Activated CD8-positive, alpha-beta T cell treated with anti-CD3 and anti-CD28 coated beads, Interleukin-2, amount 10 ng/mL, durations not matched to agents 7 days and 5 days (primary cell): ENCODE results near the gene CTNNA3. TPM values are rescaled to one million over a fixed set of nuclear protein-coding genes. Genes with fewer than 3 reads are reported as not detected.

ENCODE experiments used
- ATAC-seq: fragments of 150-1000 bp; cut with Tn5 transposase; one replicate; pipeline ENCODE4 v1.10.0; 2021; ENCODE audit warnings: moderate library complexity
- CTCF ChIA-PET: fragments of 350-600 bp; sonication (Branson Sonifier 250); formaldehyde crosslinking; loops from one replicate; lab custom pipeline; 2021; ENCODE audit warnings: antibody characterized with exemption; lab: Charles Lee
- POLR2A ChIA-PET: fragments of 350-600 bp; sonication (Branson Sonifier 250); formaldehyde crosslinking; loops from one replicate; lab custom pipeline; 2021; ENCODE audit warnings: antibody characterized with exemption; lab: Charles Lee
- DNase-seq: peaks from one replicate; pipeline ENCODE4 v3.0.0-alpha.2; 2020
- H3K27ac Mint-ChIP-seq: one replicate; pipeline ENCODE4 v1.8.0; 2021; ENCODE audit warnings: mild to moderate bottlenecking, mixed read lengths
- H3K27me3 Mint-ChIP-seq: one replicate; pipeline ENCODE4 v1.8.0; 2021; ENCODE audit warnings: low read depth, mixed read lengths
- H3K36me3 Mint-ChIP-seq: one replicate; pipeline ENCODE4 v1.8.0; 2021; ENCODE audit warnings: low read depth, mixed read lengths
- H3K4me1 Mint-ChIP-seq: one replicate; pipeline ENCODE4 v1.8.0; 2021; ENCODE audit warnings: low read depth, mixed read lengths
- H3K4me3 Mint-ChIP-seq: one replicate; pipeline ENCODE4 v1.8.0; 2021; ENCODE audit warnings: mild to moderate bottlenecking, mixed read lengths
- H3K9me3 Mint-ChIP-seq: one replicate; pipeline ENCODE4 v1.8.0; 2022; ENCODE audit warnings: mixed read lengths; ENCODE audit not compliant: insufficient read depth
- total RNA-seq, 2 experiments: library from RNA; stranded (reverse); gene quantifications; one replicate each; pipeline ENCODE4 v1.2.3, GENCODE V29; 2021

Gene CTNNA3
- total RNA-seq, 2 experiments from 2014 or later: 1.3 to 2.6 TPM

DNA sequence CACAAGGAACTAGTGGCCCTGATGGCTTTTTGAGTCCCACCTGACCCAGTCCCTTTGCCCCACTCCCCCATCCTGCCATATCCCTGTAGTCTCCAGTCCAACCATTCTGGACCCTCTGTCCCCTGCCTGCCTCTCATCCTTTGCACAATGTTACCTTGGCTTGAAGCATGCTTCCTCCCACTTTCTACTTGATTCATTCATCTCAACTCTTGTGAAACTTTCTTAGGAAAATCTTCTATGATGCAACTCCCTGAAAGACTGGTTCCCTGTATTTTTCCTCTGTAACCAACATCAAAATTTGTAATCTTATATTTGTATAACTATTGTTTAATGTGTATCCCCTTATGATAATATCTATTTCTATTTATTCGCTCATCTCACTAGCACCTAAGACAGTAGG lies 618.6 kb downstream of the CTNNA3 start:
- H3K36me3 Mint-ChIP-seq: no peaks in the 10 kb centered on the region
- H3K9me3 Mint-ChIP-seq: peaks cover 4% of the 10 kb centered on the region
- H3K4me3 Mint-ChIP-seq: no peak overlapping the region
- no peaks in the 10 kb centered on the region for H3K4me1 Mint-ChIP-seq
- no peaks in the 10 kb centered on the region for H3K27me3 Mint-ChIP-seq
- CTCF ChIA-PET: no interaction called here
- DNase-seq: no peak
- ATAC-seq: no peak
- POLR2A ChIA-PET: no interaction called here
- H3K27ac Mint-ChIP-seq: no peak overlapping the region

DNA sequence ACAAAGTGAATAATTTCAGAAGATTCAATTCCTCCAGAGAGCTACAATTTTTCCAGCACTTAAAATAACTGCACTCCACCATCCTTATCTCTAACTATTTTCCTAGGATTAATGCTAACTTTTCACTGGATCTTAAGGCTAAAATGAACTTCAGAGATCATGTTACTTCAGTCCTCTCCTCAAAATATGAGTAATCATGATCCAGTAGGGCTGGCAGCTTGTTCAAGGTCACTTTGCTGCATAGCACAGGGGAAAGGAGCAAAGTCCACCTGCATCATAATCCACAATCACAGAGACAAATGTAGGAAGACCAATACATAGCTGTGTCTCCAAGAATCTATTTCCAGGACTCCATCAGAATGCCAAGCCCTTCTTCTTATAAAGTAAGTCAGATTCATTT lies 619.9 kb downstream of the CTNNA3 start:
- Mint-ChIP-seq H3K36me3 (no peaks in the 10 kb centered on the region), H3K27ac (no peak overlapping the region), H3K4me1 (no peaks in the 10 kb centered on the region), H3K4me3 (no peak overlapping the region), H3K9me3 (peaks cover 5% of the 10 kb centered on the region), H3K27me3 (no peaks in the 10 kb centered on the region)
- ATAC-seq (no peak), DNase-seq (no peak)
- ChIA-PET POLR2A (no interaction called here), CTCF (no interaction called here)

DNA sequence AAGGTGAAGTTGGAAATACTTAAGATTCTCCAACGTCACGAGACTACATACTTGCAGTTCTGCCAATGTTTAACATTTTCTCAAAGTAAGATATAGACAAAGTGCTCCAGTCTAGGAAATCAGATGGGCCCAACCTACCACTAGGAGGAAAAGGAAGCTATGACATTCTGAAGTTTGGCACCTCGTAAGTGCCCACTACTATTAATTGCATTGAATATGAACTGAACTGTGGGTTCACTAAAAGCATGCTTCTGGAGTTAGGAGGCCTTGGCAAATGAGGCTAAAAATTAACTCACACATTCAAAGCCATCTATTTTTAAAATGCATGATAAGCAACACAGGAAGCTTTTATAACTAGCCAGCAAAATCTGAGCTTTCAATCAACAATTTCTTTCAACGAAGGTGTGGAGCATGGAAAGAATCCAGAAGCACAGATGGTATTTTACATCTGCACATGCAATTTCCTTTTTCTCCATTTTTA lies 620.5 kb downstream of the CTNNA3 start:
- Mint-ChIP-seq H3K27me3 (no peaks in the 10 kb centered on the region), H3K36me3 (no peaks in the 10 kb centered on the region), H3K4me3 (no peak overlapping the region), H3K9me3 (peaks cover 9% of the 10 kb centered on the region), H3K4me1 (no peaks in the 10 kb centered on the region), H3K27ac (no peak overlapping the region)
- CTCF ChIA-PET: no interaction called here
- ATAC-seq (no peak), DNase-seq (no peak)
- POLR2A ChIA-PET: no interaction called here

GRCh38 chr10:67072654-67073053 lies 623.3 kb downstream of the CTNNA3 start:
- ChIA-PET POLR2A (no interaction called here), CTCF (no interaction called here)
- no peaks in the 10 kb centered on the region for H3K4me1 Mint-ChIP-seq
- no peak for ATAC-seq
- H3K4me3 Mint-ChIP-seq: no peak overlapping the region
- H3K27ac Mint-ChIP-seq: no peak overlapping the region
- H3K9me3 Mint-ChIP-seq: peaks cover 9% of the 10 kb centered on the region
- no peak for DNase-seq
- H3K27me3 Mint-ChIP-seq: no peaks in the 10 kb centered on the region
- no peaks in the 10 kb centered on the region for H3K36me3 Mint-ChIP-seq

- ChIA-PET POLR2A (no interaction called here), CTCF (no interaction called here)
- ATAC-seq: no peak
- Mint-ChIP-seq H3K9me3 (no peaks in the 10 kb centered on the region), H3K4me3 (no peak overlapping the region), H3K36me3 (no peaks in the 10 kb centered on the region), H3K27me3 (no peaks in the 10 kb centered on the region), H3K27ac (no peak overlapping the region), H3K4me1 (no peaks in the 10 kb centered on the region)
- DNase-seq: no peak
Measured at GRCh38 chr10:67050415-67050814, 645.6 kb downstream of the CTNNA3 start.

DNA sequence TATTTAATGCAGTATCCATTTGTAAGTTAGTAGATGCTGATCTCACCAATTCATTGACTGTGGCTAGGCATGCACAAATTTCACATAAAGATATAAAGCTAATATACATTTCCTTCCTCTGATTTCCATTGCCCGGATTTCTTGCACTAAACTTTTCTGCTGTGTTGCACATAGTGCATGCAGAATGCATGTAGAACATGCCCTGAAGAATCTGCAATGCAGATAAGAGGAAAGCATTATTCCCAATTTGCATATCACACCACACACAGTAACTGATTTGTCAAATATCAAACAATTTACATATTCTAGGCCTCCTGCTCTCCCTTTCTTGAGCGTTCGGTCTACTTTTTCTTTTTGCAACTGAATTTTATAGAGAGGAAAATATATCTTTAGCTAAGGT lies 646.0 kb downstream of the CTNNA3 start:
- ATAC-seq: no peak
- CTCF ChIA-PET: no interaction called here
- H3K4me1 Mint-ChIP-seq: no peaks in the 10 kb centered on the region

GRCh38 chr10:67046507-67046906 lies 649.5 kb downstream of the CTNNA3 start:
- no peak overlapping the region for H3K27ac Mint-ChIP-seq
- no peaks in the 10 kb centered on the region for H3K27me3 Mint-ChIP-seq
- H3K36me3 Mint-ChIP-seq: no peaks in the 10 kb centered on the region
- ATAC-seq (no peak), DNase-seq (no peak)
- ChIA-PET POLR2A (no interaction called here), CTCF (no interaction called here)
- H3K4me3 Mint-ChIP-seq: no peak overlapping the region
- no peaks in the 10 kb centered on the region for H3K4me1 Mint-ChIP-seq
- no peaks in the 10 kb centered on the region for H3K9me3 Mint-ChIP-seq

More for the DNA sequence above, 646.0 kb downstream of the CTNNA3 start:
- H3K27ac Mint-ChIP-seq: no peak overlapping the region
- H3K9me3 Mint-ChIP-seq: no peaks in the 10 kb centered on the region
- DNase-seq: no peak
- H3K36me3 Mint-ChIP-seq: no peaks in the 10 kb centered on the region
- POLR2A ChIA-PET: no interaction called here
- H3K4me3 Mint-ChIP-seq: no peak overlapping the region
- no peaks in the 10 kb centered on the region for H3K27me3 Mint-ChIP-seq

- Mint-ChIP-seq H3K4me3 (no peak overlapping the region), H3K4me1 (no peaks in the 10 kb centered on the region), H3K27ac (no peak overlapping the region), H3K9me3 (no peaks in the 10 kb centered on the region), H3K36me3 (no peaks in the 10 kb centered on the region), H3K27me3 (no peaks in the 10 kb centered on the region)
- no peak for DNase-seq
- no peak for ATAC-seq
- CTCF ChIA-PET: no interaction called here
- POLR2A ChIA-PET: no interaction called here
Measured at GRCh38 chr10:67045404-67045803, 650.6 kb downstream of the CTNNA3 start.

- ChIA-PET CTCF (no interaction called here), POLR2A (no interaction called here)
- H3K27me3 Mint-ChIP-seq: no peaks in the 10 kb centered on the region
- no peaks in the 10 kb centered on the region for H3K9me3 Mint-ChIP-seq
- H3K27ac Mint-ChIP-seq: no peak overlapping the region
- DNase-seq (no peak), ATAC-seq (no peak)
- H3K4me3 Mint-ChIP-seq: no peak overlapping the region
- no peaks in the 10 kb centered on the region for H3K4me1 Mint-ChIP-seq
- no peaks in the 10 kb centered on the region for H3K36me3 Mint-ChIP-seq
Measured at GRCh38 chr10:67043041-67043440, 653.0 kb downstream of the CTNNA3 start.

GRCh38 chr10:67036808-67037207 lies 659.2 kb downstream of the CTNNA3 start:
- POLR2A ChIA-PET: no interaction called here
- ATAC-seq: no peak
- Mint-ChIP-seq H3K36me3 (no peaks in the 10 kb centered on the region), H3K27me3 (no peaks in the 10 kb centered on the region), H3K27ac (no peak overlapping the region), H3K9me3 (no peaks in the 10 kb centered on the region), H3K4me1 (no peaks in the 10 kb centered on the region), H3K4me3 (no peak overlapping the region)
- DNase-seq: no peak
- CTCF ChIA-PET: no interaction called here

- H3K4me3 Mint-ChIP-seq: no peak overlapping the region
- H3K36me3 Mint-ChIP-seq: no peaks in the 10 kb centered on the region
- H3K4me1 Mint-ChIP-seq: no peaks in the 10 kb centered on the region
- DNase-seq (no peak), ATAC-seq (no peak)
- H3K27ac Mint-ChIP-seq: no peak overlapping the region
- CTCF ChIA-PET: no interaction called here
- H3K27me3 Mint-ChIP-seq: no peaks in the 10 kb centered on the region
- H3K9me3 Mint-ChIP-seq: peaks cover 3% of the 10 kb centered on the region
- POLR2A ChIA-PET: no interaction called here
Measured at GRCh38 chr10:67033878-67034277, 662.1 kb downstream of the CTNNA3 start.

- Mint-ChIP-seq H3K4me3 (no peak overlapping the region), H3K27me3 (no peaks in the 10 kb centered on the region), H3K36me3 (no peaks in the 10 kb centered on the region), H3K4me1 (no peaks in the 10 kb centered on the region), H3K27ac (no peak overlapping the region), H3K9me3 (peaks cover 7% of the 10 kb centered on the region)
- CTCF ChIA-PET: no interaction called here
- DNase-seq (no peak), ATAC-seq (no peak)
- POLR2A ChIA-PET: no interaction called here
Measured at GRCh38 chr10:67022099-67022498, 673.9 kb downstream of the CTNNA3 start.

DNA sequence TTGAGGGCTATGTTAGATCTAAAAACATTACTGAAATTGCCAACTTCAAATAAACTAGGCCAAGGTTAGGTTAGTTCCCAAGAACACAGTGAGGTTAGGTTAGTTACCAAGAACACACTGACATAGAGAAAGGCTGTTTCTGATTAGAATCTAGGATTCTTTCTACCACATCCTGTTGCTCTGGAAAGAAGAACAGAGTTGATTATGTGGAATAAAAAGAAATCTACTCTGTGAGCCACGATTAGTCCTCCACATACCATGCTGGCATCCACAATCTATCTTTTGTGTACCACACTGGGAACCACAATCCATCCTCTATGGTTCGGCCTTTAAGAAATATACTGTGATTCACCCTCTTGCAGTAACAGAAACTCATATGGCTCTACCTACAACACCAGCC lies 678.8 kb downstream of the CTNNA3 start:
- no peaks in the 10 kb centered on the region for H3K4me1 Mint-ChIP-seq
- DNase-seq: no peak
- H3K4me3 Mint-ChIP-seq: no peak overlapping the region
- POLR2A ChIA-PET: no interaction called here
- CTCF ChIA-PET: no interaction called here
- H3K9me3 Mint-ChIP-seq: no peaks in the 10 kb centered on the region
- no peaks in the 10 kb centered on the region for H3K27me3 Mint-ChIP-seq
- H3K36me3 Mint-ChIP-seq: no peaks in the 10 kb centered on the region
- no peak overlapping the region for H3K27ac Mint-ChIP-seq
- ATAC-seq: no peak
